Measurements from ENCODE around the gene LSM4.

LSM4 gene

GRCh38 chr19:18304458-18305310, 18.2 kb downstream of the LSM4 start:
- DNase-seq = peak; percentile 92 to 97
- Histone ChIP-seq H3K27me3 (no peaks in the 10 kb centered on the region), H3K27ac (peak overlapping the region; percentile 97 to 100), H3K4me1 (peaks cover 15 to 88% (median 82%) of the 10 kb centered on the region in 4 donors), H3K9me3 (no peaks in the 10 kb centered on the region), H3K36me3 (peaks cover 0 to 26% (median 13%) of the 10 kb centered on the region in 3 donors), H3K4me3 (peak overlapping the region; percentile 46 to 62)
- intact Hi-C loops (cut with DNase I; ENCODE audit: low total_unique reads) = no loop called here
- no peak for TF ChIP-seq CTCF (IDR thresholded peaks at IDR 0.05)

GRCh38 chr19:18304208-18304457, 18.7 kb downstream of the LSM4 start:
- intact Hi-C loops (cut with DNase I; ENCODE audit: low total_unique reads) = no loop called here
- Histone ChIP-seq H3K36me3 (peaks cover 0 to 21% (median 7%) of the 10 kb centered on the region in 3 donors), H3K4me1 (peaks cover 15 to 86% (median 81%) of the 10 kb centered on the region in 4 donors), H3K9me3 (no peaks in the 10 kb centered on the region), H3K27me3 (no peaks in the 10 kb centered on the region), H3K4me3 (peak overlapping the region; percentile 46 to 62), H3K27ac (peak overlapping the region; percentile 97 to 100)
- no peak for TF ChIP-seq CTCF (IDR thresholded peaks at IDR 0.05)
- DNase-seq = peak in 1 of 2 donors; percentile 34

- DNase-seq = no peak
- no peak for TF ChIP-seq CTCF (IDR thresholded peaks at IDR 0.05)
- peaks cover 0 to 62% (median 60%) of the 10 kb centered on the region in 4 donors for H3K4me1 ChIP-seq
- H3K9me3 ChIP-seq = no peaks in the 10 kb centered on the region
- H3K27me3 ChIP-seq = no peaks in the 10 kb centered on the region
- intact Hi-C loops (cut with DNase I; ENCODE audit: low total_unique reads) = no loop called here
- peak overlapping the region; percentile 97 to 100 for H3K27ac ChIP-seq
- no peaks in the 10 kb centered on the region for H3K36me3 ChIP-seq
- no peak overlapping the region for H3K4me3 ChIP-seq
These were observed 21.2 kb downstream of the LSM4 start for GRCh38 chr19:18301718-18302111.

GRCh38 chr19:18300930-18301717, 21.8 kb downstream of the LSM4 start:
- Histone ChIP-seq H3K27ac (peak overlapping the region; percentile 97 to 100), H3K27me3 (no peaks in the 10 kb centered on the region), H3K4me3 (no peak overlapping the region), H3K4me1 (peaks cover 0 to 56% (median 54%) of the 10 kb centered on the region in 4 donors), H3K36me3 (no peaks in the 10 kb centered on the region), H3K9me3 (no peaks in the 10 kb centered on the region)
- TF ChIP-seq CTCF (IDR thresholded peaks at IDR 0.05) = no peak
- DNase-seq = peak; percentile 86 to 96
- intact Hi-C loops (cut with DNase I; ENCODE audit: low total_unique reads) = no loop called here

- peak overlapping the region in 1 of 2 donors; percentile 97 for H3K27ac ChIP-seq
- intact Hi-C loops (cut with DNase I; ENCODE audit: low total_unique reads) = no loop called here
- TF ChIP-seq CTCF (IDR thresholded peaks at IDR 0.05) = no peak
These were observed 23.2 kb downstream of the LSM4 start for GRCh38 chr19:18299654-18300053.

More at GRCh38 chr19:18299654-18300053, 23.2 kb downstream of the LSM4 start:
- no peak overlapping the region for H3K4me3 ChIP-seq
- H3K9me3 ChIP-seq = no peaks in the 10 kb centered on the region
- no peaks in the 10 kb centered on the region for H3K36me3 ChIP-seq
- H3K27me3 ChIP-seq = no peaks in the 10 kb centered on the region
- H3K4me1 ChIP-seq = peaks cover 0 to 41% (median 40%) of the 10 kb centered on the region in 4 donors
- no peak for DNase-seq
